Measurements from ENCODE around the gene LIPT2.

GRCh38 chr11:74479732-74480123 lies 13.8 kb downstream of the LIPT2 start:
- TF ChIP-seq PATZ1 (CRISPR knock-in tag; IDR thresholded peaks at IDR 0.05; ENCODE audit: borderline replicate concordance) (no peak), ZFP30 (CRISPR knock-in tag; IDR thresholded peaks at IDR 0.05) (no peak), TOX (CRISPR knock-in tag; IDR thresholded peaks at IDR 0.05; ENCODE audit: borderline replicate concordance) (no peak), CREB5 (CRISPR knock-in tag; IDR thresholded peaks at IDR 0.05; ENCODE audit: low read depth) (no peak), PPARA (CRISPR knock-in tag; IDR thresholded peaks at IDR 0.05; ENCODE audit: borderline replicate concordance) (no peak), OSR1 (CRISPR knock-in tag; IDR thresholded peaks at IDR 0.05) (no peak), ESRRG (CRISPR knock-in tag; IDR thresholded peaks at IDR 0.05) (no peak), GLIS3 (CRISPR knock-in tag; IDR thresholded peaks at IDR 0.05) (no peak), SNAI2 (CRISPR knock-in tag; IDR thresholded peaks at IDR 0.05) (no peak), RARB (CRISPR knock-in tag; IDR thresholded peaks at IDR 0.05) (no peak)

All from SK-N-SH treated with all-trans-retinoic acid at 6 μM for 48 hours (cell line).